HG03442 (cell line): ENCODE measurements around the gene GRIK3.

Experiments used
- ATAC-seq: cut with Tn5 transposase; IDR thresholded peaks from one replicate; pipeline ENCODE4 v1.9.1; 2021; ENCODE audit warnings: mild to moderate bottlenecking, moderate library complexity; ENCODE audit not compliant: unreplicated experiment

Gene GRIK3

DNA sequence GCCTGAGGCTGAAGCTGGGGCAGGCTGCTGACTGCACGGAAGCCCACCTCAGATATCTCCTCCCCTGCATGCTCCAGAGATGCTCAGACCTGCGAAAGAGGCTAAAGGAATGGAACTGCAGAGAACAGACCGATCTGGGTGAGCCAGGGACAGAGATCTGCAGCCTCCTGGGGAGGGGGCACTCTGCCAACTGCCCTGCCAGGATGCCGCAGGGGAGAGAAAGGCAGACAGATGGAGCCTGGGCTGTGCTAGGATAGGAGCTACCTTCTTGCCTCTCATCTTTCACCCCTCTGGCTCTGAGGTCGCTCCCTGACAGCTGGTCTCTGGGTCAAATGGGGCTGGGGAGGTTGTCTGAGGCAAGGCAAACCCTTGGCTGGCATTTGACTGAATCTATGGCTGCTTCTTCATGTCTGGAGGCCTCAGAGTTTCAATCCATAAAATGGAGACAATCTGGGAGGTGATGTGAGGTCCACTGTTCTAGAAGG is 238.2 kb downstream of the GRIK3 start:
- ATAC-seq: no peak

DNA sequence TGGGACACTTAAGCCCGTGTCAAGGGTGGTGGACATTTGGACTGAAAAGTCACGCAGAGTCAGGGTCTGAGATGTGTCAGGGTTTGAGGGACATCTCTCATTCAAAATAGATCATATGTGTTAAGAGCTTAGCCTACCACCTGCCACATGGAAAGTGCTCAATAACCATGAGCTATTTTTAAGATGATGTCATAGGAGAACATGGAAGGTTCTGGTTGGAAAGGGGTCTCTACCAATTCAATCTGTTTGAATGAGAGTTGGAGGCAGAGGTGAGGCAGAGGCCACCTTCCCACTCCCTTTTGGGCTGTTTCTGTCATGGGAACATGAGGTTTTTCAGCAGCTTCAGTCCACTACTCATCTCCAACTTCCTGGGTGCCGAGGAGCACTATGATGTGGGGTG is 239.9 kb downstream of the GRIK3 start:
- no peak for ATAC-seq

DNA sequence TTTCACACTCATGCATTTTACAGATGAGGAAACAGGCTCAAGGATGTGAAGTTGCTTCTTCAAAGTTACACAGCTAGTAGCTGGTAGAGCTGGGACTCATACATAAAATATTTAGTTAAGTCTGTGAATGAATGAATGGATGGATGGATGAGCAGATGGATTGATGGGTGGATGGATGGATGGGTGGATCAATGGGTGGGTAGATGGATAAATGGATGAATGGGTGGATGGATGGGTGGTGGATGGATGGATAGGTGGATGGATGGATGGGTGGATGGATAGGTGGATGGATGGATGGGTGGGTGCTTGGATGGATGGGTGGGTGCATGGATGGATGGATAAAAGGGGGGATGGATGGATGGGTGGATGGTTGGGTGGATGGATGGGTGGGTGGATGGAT is 240.9 kb downstream of the GRIK3 start:
- ATAC-seq: no peak

- ATAC-seq: no peak
Observed at GRCh38 chr1:36792292-36792691, 242.0 kb downstream of the GRIK3 start.

- ATAC-seq: no peak
Observed at GRCh38 chr1:36790191-36790590, 244.1 kb downstream of the GRIK3 start.

DNA sequence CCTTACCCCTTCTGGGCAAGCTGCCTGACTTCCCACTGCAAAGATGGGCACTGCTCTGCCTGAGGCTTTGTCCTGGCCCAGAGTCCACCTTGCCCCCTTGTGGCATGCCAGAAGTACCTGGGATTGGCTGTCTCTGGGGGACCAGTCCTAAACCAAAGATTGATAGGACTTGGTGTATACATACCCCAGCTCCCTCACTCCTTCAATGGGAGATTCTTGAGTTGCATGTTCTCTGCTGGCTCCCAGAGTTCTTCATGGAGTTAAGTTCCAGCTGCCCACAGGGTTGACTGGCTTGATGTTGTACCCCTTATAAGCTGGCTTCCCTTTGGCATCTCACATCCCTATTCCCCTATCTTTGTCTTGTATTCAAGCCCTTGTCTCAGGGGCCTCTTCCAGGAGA is 244.8 kb downstream of the GRIK3 start:
- ATAC-seq: no peak

DNA sequence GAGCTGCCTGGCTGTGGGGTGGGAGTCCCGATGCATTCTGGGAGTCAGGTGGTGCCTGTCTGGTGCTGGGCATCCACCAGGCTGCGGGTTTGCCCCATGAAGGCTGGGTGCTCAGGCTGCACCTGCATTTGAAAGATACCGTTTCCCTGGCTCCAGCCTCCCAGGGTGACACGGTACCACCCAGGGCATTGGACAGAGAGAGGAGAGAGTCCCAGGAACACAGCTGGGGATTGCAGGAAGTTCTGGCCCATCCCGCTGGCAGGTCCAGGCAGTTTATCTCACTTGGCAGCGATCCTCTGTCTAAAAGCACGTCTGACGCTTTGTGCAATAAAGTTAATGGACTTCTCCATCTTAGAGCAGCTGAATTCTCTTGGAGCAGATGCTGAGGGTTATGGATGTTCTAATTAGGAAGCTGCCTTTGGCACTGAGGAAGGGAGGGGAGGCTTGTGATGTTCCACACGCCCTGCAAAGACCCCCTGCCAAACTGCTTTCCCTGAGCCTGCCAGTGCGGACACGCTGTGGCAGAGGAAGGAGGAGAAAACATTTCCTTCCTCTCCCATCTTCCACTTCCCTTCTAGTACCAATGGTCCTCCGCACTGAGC is 246.9 kb downstream of the GRIK3 start:
- ATAC-seq: no peak

- ATAC-seq: no peak
Observed at GRCh38 chr1:36786425-36786824, 247.9 kb downstream of the GRIK3 start.

GRCh38 chr1:36784147-36784859 is 250.0 kb downstream of the GRIK3 start:
- ATAC-seq: no peak

DNA sequence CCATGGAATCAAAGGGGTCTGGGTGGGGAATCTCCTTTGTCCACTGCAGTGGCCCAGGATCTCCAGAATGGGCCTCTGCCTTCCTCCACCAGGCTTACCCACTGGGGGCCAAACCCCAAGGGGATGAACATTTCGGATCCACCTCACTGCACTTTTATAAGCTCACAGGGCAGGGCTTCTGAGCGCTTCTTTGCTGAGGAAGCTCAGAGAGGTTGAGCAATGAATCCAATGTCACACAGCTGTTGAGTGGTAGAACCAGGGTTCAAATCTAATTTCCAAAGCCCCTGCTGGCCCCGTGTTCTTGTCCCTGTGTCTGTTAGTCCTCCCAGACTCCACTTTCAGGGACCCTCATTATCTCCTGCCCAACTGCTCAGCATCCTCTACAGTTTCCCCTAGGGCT is 250.8 kb downstream of the GRIK3 start:
- ATAC-seq: no peak

DNA sequence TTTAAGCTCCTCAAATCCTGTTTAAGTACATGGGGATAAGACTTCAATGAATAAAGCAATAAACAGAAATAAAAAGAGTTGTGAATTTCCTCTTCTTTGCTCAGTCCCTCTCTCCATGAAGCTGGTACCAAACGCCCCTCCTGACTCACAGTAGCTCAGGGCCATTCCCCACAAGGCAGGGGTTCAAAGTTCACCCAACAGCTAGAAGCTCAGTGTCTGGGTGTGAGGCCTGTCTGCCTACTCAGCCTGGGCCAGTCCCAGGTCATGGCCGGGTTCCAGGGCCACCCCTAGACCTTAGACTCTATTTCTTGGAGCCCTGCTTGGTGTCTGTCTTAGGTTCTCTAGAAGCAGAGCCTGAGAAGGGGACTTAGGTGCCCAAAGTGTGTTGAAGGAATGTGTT is 251.5 kb downstream of the GRIK3 start:
- no peak for ATAC-seq

- ATAC-seq: no peak
Observed at GRCh38 chr1:36782085-36782484, 252.2 kb downstream of the GRIK3 start.

DNA sequence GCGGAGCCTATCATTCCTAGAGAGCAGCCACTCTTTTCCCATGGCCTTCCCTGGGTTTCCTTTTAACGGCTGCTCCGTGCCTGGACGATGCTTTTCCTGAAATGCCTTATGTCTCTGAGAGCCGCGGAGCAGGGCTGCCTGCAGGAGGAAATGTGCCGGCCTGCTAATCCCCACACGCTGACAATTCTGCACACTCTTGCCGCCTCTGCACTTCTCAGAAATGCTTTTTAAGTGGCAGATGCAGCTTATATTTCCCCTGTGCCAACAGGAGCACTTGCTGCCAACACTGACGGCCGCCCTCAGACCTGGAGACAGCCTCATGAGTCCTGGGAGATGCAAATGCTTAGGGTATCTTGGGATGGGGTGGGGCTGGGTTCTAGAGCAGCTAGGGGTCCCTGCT is 253.2 kb downstream of the GRIK3 start:
- no peak for ATAC-seq

GRCh38 chr1:36778740-36779139 is 255.6 kb downstream of the GRIK3 start:
- no peak for ATAC-seq

- no peak for ATAC-seq
Observed at GRCh38 chr1:36776948-36777831, 257.1 kb downstream of the GRIK3 start.

GRCh38 chr1:36776256-36776655 is 258.1 kb downstream of the GRIK3 start:
- no peak for ATAC-seq

GRCh38 chr1:36775716-36776115 is 258.6 kb downstream of the GRIK3 start:
- ATAC-seq: no peak

- no peak for ATAC-seq
Observed at GRCh38 chr1:36773827-36774541, 260.3 kb downstream of the GRIK3 start.

DNA sequence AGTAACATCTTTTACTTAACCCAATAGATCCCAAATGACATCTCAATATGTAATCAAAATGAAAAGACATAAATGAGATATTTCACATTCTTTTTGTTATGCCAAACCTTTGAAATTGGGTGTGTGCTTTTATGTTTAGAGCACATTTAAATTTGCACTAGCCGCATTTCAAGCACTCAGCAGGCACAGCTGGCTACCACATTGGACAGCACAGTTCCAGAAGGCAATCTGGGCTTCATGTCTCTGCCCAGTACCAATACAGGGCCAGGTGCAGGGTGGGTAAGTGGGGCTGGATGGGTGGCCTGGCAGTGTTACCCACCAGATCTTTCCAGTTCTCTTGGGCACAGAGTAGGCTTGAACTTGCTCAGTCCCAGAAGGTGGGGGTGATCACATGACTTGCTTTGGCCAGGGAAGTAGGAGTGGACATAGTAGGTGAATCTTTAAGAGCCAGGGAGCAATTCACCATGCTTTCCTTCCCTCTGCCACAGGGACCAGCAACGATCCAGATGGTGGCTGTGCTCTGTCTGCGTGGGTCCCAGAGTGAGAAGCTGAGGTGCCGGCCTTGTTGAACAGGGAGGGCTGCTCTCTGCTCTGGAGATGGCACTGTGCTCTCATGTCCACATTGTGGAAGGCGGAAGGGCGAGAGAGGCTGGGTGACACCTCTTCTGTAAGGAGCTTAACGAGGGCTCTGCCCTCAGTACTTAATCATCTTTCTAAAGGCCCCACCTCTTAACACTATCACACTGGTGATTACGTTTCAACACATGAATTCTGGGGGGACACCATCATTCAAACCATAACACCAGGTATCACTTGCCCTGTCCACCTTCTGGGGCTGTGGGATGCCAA is 261.4 kb downstream of the GRIK3 start:
- ATAC-seq: no peak

DNA sequence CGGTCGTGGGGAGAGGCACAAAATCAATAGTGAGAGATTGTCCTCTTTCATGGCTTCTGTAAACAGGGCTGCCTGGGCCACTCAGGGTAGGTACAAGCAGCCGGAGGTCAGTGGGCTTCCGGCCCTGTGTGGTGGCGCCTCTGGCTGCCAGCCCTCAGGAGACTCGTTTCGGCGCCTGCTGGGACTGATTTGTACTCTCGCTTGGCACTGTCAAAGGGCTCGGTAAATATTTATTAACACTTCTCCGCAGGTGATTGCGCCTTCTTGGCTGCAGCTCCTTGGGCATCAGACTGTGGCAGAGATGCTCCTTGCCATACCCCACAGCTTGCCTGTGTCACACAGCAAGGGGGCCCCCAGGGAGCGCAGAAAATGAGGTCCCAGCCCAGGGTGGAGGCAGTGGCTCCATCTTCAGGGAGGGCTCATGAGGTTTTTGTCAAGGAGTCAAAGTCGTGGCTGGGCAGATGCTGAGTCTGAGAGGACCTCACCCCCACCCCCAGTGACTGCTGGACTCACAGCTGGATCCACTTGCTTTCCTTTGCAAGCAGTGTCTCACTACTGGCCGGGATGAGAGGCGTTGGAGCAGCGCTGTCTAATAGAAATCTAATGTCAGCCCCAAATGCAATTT is 262.5 kb downstream of the GRIK3 start:
- no peak for ATAC-seq
